HG03159 (cell line): ENCODE data around the gene EIF3C.
"Not testable (repeated sequence)": the region's sequence is repeated elsewhere in the genome, so short reads cannot be mapped to it uniquely, and the experiment has no call there.

Experiments
- ATAC-seq: cut with Tn5 transposase; IDR thresholded peaks from one replicate; pipeline ENCODE4 v1.9.1; 2021; ENCODE audit warnings: mild to moderate bottlenecking, moderate library complexity; ENCODE audit not compliant: unreplicated experiment

The EIF3C gene

DNA sequence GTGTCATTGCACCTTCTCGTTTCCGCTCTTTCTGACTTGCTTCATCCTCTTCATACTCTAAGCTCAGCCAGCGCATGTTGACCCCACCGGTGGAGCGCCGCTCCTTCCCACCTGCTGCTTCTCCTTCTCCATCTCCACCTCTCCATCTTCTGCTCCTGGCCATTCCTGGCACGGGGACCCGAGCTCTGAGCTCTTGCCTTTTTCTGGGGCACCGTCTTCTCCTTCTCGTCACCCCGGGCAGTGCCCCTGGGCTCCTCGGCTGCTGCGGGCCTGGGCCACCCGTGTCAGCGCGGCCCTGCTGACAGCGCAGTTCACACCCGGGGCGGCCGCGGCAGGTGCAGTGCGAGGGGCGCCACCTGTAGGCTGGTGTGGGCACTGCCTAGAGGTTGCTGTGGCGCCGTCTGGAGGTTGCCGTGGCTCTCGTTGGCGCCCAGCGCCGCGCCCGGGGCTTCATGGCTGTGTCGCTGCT is 38.8 kb downstream of the EIF3C start:
- ATAC-seq: peak; percentile 96

DNA sequence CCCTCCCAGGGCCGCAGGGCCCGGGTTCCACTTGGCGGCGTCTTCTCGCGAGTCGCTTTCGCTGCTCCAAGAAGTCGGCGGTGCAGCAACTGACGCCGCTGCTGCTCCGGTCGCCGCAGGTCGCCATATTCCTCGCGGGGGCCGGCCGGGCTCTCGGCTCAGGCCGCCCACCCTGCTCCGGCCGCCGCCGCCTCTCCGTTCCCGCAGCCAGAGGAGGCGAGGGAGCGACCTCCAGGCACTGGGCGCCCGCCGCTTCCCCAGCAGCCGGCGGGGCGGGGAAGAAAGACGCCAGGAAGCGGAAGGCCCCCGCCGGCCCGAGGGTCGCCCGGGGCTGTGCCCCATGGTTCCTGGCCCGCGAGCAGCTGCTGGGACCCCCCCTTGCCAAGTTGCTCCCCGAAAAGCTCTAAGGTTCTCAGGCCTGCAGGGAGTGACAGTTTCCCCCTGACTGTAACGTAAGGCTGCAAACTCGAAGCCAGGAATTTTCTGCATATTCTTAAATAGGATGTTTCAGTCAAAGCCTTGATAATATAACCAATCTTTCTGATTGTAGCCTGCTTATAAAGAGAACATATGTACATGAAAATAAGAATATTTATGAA is 39.3 kb downstream of the EIF3C start:
- not testable (repeated sequence) for ATAC-seq

DNA sequence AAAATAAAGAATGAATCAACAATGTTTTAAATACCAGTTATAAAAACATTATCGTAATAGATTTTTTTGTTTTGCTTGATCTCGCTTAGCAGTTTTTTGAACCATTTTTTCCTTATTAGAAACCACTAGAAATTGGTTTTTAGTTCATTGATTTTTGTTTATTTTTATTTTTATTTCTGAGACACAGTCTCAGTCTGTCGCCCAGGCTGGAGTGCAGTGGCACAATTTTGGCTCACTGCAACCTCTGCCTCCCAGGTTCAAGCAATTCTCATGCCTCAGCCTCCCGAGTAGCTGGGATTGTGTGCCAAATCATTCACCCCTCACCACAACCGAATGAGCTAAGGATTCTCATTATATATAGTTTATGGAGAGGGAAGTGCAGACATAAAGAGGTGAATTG is 40.2 kb downstream of the EIF3C start, which contains the start of gene NPIPB9:
Gene NPIPB9 (plus strand): TSS at position 301 of the 400 bp plus-strand sequence.
- not testable (repeated sequence) for ATAC-seq

DNA sequence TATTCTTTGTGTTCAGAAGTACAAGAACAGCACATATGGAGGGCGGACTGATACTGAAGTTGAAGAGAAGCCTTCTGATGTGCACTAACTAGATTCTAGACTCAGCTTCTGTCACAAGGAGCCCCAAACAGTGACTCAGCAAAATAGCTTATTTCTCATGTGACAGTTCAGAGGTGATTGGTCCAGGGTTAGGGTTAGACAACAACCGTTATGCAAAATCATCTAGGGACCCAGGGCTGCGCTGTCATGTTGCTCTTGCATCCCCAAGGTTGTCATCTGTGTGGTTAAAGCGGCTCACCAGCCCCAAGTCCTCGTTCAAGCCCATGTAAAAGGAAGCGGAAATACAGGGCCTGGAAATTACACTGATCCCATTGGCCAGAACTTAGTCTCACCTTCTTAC is 70.4 kb downstream of the EIF3C start:
- ATAC-seq: not testable (repeated sequence)

DNA sequence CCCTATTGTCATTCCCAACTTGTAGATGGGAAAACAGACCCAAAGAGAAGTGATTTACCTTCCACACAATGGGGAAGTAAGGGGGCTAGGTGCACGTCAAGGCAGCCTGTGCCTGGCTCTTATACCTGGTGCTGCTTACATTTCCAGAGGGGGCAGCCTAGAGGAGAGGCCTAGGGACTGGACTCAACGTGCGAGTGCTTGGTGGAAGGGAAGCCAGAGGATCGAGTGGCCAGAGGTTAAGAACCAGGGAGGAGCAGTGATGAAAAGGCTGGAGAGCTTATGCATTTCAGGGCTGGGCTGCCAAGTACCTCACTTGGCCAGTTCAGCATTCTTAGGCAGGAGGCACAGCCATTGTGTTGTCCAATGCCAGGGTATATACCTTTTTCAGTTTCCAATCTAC is 71.1 kb downstream of the EIF3C start:
- ATAC-seq: not testable (repeated sequence)
